K562 (cell line): Measurements from ENCODE around the gene RBM15. TPM values are rescaled to one million over a fixed set of nuclear protein-coding genes. Genes with fewer than 3 reads are reported as not detected.

Experiments used
- BMI1 ChIP-seq: fragments of 150-350 bp; IDR thresholded peaks from 2 replicates; pipeline ENCODE4 v1.6.1; 2014; ENCODE audit warnings: low read length
- GMEB1 ChIP-seq: fragments of 250-450 bp; sonication (Bioruptor Pico); IDR thresholded peaks from 2 replicates; pipeline ENCODE4 v1.4.0; 2020; ENCODE audit warnings: mild to moderate bottlenecking
- KLF6 ChIP-seq: fragments of 250-450 bp; sonication (Bioruptor Pico); IDR thresholded peaks from 2 replicates; pipeline ENCODE4 v1.4.0; 2020; ENCODE audit warnings: mild to moderate bottlenecking, moderate library complexity, borderline replicate concordance
- PKNOX1 ChIP-seq: fragments of 450-650 bp; IDR thresholded peaks from 2 replicates; pipeline ENCODE4 v1.6.1; 2016
- RBBP5 ChIP-seq: fragments of 200-600 bp; sonication (generic); IDR thresholded peaks from 2 replicates; pipeline ENCODE4 v1.6.1; 2012; ENCODE audit warnings: borderline replicate concordance, mild to moderate bottlenecking, low read length, control low read depth, inconsistent platforms; ENCODE audit not compliant: insufficient read depth, poor library complexity, severe bottlenecking
- SPI1 ChIP-seq: IDR thresholded peaks from 2 replicates; pipeline ENCODE4 v1.6.1; 2011; ENCODE audit warnings: low read depth, low read length, control low read depth, borderline replicate concordance
- TFAM ChIP-seq: fragments of 250-450 bp; sonication (Bioruptor Pico); conservative IDR thresholded peaks from 2 replicates; pipeline ENCODE4 v1.5.0; 2021; ENCODE audit warnings: mild to moderate bottlenecking, moderate library complexity
- ZKSCAN3 ChIP-seq: fragments of 250-450 bp; sonication (Bioruptor Pico); IDR thresholded peaks from 2 replicates; pipeline ENCODE4 v1.4.0; 2020
- ZNF175 ChIP-seq: fragments of 200-800 bp; sonication (Bioruptor generic); IDR thresholded peaks from 2 replicates; pipeline ENCODE4 v1.6.1; 2016; ENCODE audit warnings: low read depth, mild to moderate bottlenecking, missing genetic modification characterization, missing compliant biosample characterization
- ZNF24 ChIP-seq: fragments of 450-650 bp; IDR thresholded peaks from 2 replicates; pipeline ENCODE4 v1.6.1; 2016
- polyA plus RNA-seq, 8 experiments: library from polyadenylated mRNA; depleted of rRNA in 4 of 8; stranded (reverse) in 5 of 8; unstranded in 3 of 8; fragments of >200 nt; fragmentation: Nextera tagmentation in 2 of 8; fragmentation: Illumina TruSeq in 1 of 8; extraction: Ambion mirVana in 2 of 8; extraction: Trizol in 1 of 8; gene quantifications; 2 replicates each; pipeline versions ENCODE4 v1.2.1 to v1.2.3, GENCODE V29; 2011 to 2014; ENCODE audit warnings: inconsistent platforms in 1 of 8, missing spikeins in 1 of 8
- total RNA-seq, 7 experiments: library from RNA; depleted of rRNA in 6 of 7; stranded (reverse); fragments of >200 nt in 6 of 7; fragmentation: Illumina TruSeq in 2 of 7; extraction: Trizol in 2 of 7; gene quantifications; 2 replicates each; pipeline versions ENCODE4 v1.2.1 to v1.2.3, GENCODE V29; 2011 to 2021; ENCODE audit warnings: low replicate concordance in 1 of 7
- TF ChIP-seq, protein P1 (sequence below), 3 experiments: fragments of 200-800 bp in 1 of 3; fragments of 250-450 bp in 1 of 3; fragments of 450-650 bp in 1 of 3; sonication (Bioruptor Pico) in 1 of 3; sonication (Bioruptor generic) in 1 of 3; formaldehyde crosslinking in 1 of 3; IDR thresholded peaks; 2 replicates each; pipeline versions ENCODE4 v1.6.1 to v1.8.0; 2016 to 2022; ENCODE audit warnings: mild to moderate bottlenecking in 2 of 3, missing genetic modification characterization in 2 of 3, missing compliant biosample characterization in 1 of 3, moderate library complexity in 1 of 3
- TF ChIP-seq, protein P2 (sequence below): fragments of 200-800 bp; sonication (Bioruptor generic); IDR thresholded peaks from 2 replicates; pipeline ENCODE4 v1.6.1; 2016; ENCODE audit warnings: missing genetic modification characterization, missing compliant biosample characterization
- TF ChIP-seq, protein P3 (sequence below): fragments of 450-650 bp; formaldehyde crosslinking; IDR thresholded peaks from 2 replicates; pipeline ENCODE4 v1.4.0; 2020; ENCODE audit warnings: mild to moderate bottlenecking, moderate library complexity

The RBM15 gene
- total and polyA plus RNA-seq, 9 of the 15 experiments (the other 6 are each of a cell fraction or from before 2014, with no cell fraction given), result 2.4 to 63.4 (median 28.2) TPM

DNA sequence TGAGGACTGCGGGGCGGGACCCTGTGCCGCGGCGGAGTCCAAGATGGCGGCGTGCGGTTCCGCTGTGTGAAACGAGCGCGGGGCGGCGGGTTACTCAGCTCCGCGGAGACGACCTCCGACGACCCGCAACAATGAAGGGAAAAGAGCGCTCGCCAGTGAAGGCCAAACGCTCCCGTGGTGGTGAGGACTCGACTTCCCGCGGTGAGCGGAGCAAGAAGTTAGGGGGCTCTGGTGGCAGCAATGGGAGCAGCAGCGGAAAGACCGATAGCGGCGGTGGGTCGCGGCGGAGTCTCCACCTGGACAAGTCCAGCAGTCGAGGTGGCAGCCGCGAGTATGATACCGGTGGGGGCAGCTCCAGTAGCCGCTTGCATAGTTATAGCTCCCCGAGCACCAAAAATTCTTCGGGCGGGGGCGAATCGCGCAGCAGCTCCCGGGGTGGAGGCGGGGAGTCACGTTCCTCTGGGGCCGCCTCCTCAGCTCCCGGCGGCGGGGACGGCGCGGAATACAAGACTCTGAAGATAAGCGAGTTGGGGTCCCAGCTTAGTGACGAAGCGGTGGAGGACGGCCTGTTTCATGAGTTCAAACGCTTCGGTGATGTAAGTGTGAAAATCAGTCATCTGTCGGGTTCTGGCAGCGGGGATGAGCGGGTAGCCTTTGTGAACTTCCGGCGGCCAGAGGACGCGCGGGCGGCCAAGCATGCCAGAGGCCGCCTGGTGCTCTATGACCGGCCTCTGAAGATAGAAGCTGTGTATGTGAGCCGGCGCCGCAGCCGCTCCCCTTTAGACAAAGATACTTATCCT lies 430 bp downstream of the RBM15 start (continued):
- TF ChIP-seq, protein P1, sequence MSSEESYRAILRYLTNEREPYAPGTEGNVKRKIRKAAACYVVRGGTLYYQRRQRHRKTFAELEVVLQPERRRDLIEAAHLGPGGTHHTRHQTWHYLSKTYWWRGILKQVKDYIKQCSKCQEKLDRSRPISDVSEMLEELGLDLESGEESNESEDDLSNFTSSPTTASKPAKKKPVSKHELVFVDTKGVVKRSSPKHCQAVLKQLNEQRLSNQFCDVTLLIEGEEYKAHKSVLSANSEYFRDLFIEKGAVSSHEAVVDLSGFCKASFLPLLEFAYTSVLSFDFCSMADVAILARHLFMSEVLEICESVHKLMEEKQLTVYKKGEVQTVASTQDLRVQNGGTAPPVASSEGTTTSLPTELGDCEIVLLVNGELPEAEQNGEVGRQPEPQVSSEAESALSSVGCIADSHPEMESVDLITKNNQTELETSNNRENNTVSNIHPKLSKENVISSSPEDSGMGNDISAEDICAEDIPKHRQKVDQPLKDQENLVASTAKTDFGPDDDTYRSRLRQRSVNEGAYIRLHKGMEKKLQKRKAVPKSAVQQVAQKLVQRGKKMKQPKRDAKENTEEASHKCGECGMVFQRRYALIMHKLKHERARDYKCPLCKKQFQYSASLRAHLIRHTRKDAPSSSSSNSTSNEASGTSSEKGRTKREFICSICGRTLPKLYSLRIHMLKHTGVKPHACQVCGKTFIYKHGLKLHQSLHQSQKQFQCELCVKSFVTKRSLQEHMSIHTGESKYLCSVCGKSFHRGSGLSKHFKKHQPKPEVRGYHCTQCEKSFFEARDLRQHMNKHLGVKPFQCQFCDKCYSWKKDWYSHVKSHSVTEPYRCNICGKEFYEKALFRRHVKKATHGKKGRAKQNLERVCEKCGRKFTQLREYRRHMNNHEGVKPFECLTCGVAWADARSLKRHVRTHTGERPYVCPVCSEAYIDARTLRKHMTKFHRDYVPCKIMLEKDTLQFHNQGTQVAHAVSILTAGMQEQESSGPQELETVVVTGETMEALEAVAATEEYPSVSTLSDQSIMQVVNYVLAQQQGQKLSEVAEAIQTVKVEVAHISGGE (CRISPR knock-in tag; IDR thresholded peaks at IDR 0.05), result no peak
- no peak for TF ChIP-seq KLF6 (CRISPR knock-in tag)
- TF ChIP-seq PKNOX1, result no peak
- TF ChIP-seq RBBP5, result peak; percentile 97
- TF ChIP-seq TFAM, result no peak
- TF ChIP-seq, protein P2, sequence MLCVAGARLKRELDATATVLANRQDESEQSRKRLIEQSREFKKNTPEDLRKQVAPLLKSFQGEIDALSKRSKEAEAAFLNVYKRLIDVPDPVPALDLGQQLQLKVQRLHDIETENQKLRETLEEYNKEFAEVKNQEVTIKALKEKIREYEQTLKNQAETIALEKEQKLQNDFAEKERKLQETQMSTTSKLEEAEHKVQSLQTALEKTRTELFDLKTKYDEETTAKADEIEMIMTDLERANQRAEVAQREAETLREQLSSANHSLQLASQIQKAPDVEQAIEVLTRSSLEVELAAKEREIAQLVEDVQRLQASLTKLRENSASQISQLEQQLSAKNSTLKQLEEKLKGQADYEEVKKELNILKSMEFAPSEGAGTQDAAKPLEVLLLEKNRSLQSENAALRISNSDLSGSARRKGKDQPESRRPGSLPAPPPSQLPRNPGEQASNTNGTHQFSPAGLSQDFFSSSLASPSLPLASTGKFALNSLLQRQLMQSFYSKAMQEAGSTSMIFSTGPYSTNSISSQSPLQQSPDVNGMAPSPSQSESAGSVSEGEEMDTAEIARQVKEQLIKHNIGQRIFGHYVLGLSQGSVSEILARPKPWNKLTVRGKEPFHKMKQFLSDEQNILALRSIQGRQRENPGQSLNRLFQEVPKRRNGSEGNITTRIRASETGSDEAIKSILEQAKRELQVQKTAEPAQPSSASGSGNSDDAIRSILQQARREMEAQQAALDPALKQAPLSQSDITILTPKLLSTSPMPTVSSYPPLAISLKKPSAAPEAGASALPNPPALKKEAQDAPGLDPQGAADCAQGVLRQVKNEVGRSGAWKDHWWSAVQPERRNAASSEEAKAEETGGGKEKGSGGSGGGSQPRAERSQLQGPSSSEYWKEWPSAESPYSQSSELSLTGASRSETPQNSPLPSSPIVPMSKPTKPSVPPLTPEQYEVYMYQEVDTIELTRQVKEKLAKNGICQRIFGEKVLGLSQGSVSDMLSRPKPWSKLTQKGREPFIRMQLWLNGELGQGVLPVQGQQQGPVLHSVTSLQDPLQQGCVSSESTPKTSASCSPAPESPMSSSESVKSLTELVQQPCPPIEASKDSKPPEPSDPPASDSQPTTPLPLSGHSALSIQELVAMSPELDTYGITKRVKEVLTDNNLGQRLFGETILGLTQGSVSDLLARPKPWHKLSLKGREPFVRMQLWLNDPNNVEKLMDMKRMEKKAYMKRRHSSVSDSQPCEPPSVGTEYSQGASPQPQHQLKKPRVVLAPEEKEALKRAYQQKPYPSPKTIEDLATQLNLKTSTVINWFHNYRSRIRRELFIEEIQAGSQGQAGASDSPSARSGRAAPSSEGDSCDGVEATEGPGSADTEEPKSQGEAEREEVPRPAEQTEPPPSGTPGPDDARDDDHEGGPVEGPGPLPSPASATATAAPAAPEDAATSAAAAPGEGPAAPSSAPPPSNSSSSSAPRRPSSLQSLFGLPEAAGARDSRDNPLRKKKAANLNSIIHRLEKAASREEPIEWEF, result no peak
- no peak for TF ChIP-seq GMEB1 (CRISPR knock-in tag)
- TF ChIP-seq ZKSCAN3 (CRISPR knock-in tag), result no peak
- no peak for TF ChIP-seq ZNF24
- TF ChIP-seq, protein P3, sequence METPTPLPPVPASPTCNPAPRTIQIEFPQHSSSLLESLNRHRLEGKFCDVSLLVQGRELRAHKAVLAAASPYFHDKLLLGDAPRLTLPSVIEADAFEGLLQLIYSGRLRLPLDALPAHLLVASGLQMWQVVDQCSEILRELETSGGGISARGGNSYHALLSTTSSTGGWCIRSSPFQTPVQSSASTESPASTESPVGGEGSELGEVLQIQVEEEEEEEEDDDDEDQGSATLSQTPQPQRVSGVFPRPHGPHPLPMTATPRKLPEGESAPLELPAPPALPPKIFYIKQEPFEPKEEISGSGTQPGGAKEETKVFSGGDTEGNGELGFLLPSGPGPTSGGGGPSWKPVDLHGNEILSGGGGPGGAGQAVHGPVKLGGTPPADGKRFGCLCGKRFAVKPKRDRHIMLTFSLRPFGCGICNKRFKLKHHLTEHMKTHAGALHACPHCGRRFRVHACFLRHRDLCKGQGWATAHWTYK (CRISPR knock-in tag), result peak; percentile 24; the same call in 1 of the 2 replicates
- no peak for TF ChIP-seq BMI1
- no peak for TF ChIP-seq ZNF175
- TF ChIP-seq SPI1, result no peak
